ENCODE measurements around the gene SMARCA2. TPM values are rescaled to one million over a fixed set of nuclear protein-coding genes. Genes with fewer than 3 reads are reported as not detected.

SMARCA2 gene
- total RNA-seq, 4 donors from 2014 or later = 148 to 217 (median 196) TPM

DNA sequence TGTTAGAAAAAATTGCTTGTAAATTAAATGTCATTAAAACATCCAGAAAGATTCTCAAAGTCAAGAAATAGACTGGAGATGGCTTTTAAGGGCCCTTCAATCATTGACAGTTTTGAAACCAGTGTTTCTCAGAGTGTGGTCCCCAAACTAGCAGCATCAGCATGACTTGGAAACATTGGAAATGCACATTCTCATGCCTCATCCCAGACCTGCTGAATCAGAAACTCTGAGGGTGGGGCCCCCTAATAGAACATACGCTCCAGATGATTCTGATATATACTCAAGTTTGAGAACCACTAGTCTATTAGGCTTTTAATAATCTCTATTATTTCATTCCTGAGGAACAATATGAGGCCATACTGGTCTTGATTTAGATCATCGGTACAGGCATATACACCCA is 181.6 kb downstream of the SMARCA2 start:
- intact Hi-C loops (cut with DNase I) = no loop called here
- 94 to 98% methylated on average over 2 of the region's 2 CpGs for WGBS, 2 donors
- Histone ChIP-seq H3K27me3 (no peaks in the 10 kb centered on the region), H3K4me3 (replicated peaks in 1 of 3) (no peak overlapping the region), H3K27ac (no peak overlapping the region), H3K9me3 (no peaks in the 10 kb centered on the region), H3K4me1 (no peaks in the 10 kb centered on the region), H3K36me3 (peaks cover 0 to 4% of the 10 kb centered on the region in 2 donors)
- no peak for DNase-seq
- TF ChIP-seq POLR2A (IDR thresholded peaks at IDR 0.05) = no peak
- TF ChIP-seq, protein P1, sequence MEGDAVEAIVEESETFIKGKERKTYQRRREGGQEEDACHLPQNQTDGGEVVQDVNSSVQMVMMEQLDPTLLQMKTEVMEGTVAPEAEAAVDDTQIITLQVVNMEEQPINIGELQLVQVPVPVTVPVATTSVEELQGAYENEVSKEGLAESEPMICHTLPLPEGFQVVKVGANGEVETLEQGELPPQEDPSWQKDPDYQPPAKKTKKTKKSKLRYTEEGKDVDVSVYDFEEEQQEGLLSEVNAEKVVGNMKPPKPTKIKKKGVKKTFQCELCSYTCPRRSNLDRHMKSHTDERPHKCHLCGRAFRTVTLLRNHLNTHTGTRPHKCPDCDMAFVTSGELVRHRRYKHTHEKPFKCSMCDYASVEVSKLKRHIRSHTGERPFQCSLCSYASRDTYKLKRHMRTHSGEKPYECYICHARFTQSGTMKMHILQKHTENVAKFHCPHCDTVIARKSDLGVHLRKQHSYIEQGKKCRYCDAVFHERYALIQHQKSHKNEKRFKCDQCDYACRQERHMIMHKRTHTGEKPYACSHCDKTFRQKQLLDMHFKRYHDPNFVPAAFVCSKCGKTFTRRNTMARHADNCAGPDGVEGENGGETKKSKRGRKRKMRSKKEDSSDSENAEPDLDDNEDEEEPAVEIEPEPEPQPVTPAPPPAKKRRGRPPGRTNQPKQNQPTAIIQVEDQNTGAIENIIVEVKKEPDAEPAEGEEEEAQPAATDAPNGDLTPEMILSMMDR (IDR thresholded peaks at IDR 0.05) = no peak

DNA sequence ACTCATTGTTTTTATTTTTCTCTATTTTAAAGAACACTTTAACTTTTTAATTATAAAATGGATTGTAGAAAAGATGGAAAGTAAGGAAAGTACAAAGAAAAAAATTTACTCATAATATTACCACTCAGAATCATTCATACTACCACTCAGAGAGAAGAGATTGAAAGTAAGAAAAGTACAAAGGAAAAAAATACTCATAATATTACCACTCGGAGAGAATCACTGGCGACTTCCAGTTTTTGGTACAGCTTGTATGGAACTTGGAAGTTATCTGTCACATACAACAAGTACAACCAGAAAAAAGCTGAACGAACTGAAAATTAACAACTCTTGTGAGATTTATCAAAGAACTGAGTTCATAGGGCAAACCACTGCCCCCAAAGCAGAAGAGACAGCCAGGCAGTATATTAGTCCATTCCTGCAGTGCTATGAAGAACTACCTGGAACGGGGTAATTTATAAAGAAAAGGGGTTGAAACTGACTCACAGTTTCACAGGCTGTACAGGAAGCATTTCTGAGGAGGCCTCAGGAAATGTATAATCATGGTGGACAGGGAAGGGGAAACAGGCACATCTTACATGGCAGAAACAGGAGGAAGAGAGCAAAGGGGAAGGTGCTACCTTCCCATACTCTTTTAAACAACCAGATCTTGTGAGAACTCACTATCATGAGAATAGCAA is 183.9 kb downstream of the SMARCA2 start:
- Histone ChIP-seq H3K36me3 (no peaks in the 10 kb centered on the region), H3K27ac (no peak overlapping the region), H3K9me3 (no peaks in the 10 kb centered on the region), H3K4me3 (replicated peaks in 1 of 3) (no peak overlapping the region), H3K27me3 (no peaks in the 10 kb centered on the region), H3K4me1 (no peaks in the 10 kb centered on the region)
- no peak for DNase-seq
- 95 to 96% methylated on average over 4 of the region's 4 CpGs for WGBS, 2 donors
- TF ChIP-seq POLR2A (IDR thresholded peaks at IDR 0.05) = no peak
- TF ChIP-seq, protein P1 (IDR thresholded peaks at IDR 0.05) = no peak
- intact Hi-C loops (cut with DNase I) = no loop called here

DNA sequence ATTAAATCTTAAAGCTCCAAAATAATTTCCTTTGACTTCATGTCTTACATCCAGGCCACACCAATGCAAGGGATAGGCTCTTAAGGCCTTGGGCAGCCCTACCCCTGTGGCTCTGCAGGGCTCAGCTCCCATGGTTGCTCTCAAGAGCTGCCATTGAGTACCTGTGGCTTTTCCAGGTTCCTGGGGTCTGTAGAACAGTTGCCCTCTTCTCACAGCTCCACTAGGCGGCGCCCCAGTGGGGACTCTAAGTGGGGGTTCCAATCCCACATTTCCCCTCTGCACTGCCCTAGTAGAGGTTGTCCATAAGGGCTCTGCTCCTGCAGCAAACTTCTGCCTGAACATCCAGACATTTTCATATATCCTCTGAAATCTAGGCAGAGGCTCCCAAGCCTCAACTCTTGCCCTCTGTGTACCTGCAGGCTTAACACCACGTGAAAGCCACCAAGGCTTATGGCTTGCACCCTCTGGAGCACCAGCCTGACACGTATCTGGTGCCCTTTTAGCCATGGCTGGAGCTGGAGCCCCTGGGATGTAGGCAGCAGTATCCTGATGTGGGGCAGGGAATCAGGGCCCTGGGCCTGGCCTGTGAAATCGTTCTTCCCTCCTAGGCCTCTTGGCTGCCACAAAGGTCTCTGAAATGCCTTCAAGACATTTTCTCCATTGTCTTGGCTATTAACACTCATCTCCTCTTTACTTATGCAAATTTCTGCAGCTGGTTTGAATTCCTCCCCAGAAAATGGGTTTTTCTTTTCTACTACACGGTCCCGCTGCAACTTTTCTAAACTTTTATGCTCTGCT is 185.1 kb downstream of the SMARCA2 start:
- Histone ChIP-seq H3K9me3 (no peaks in the 10 kb centered on the region), H3K27me3 (no peaks in the 10 kb centered on the region), H3K4me3 (replicated peaks in 1 of 3) (no peak overlapping the region), H3K36me3 (no peaks in the 10 kb centered on the region), H3K27ac (no peak overlapping the region), H3K4me1 (no peaks in the 10 kb centered on the region)
- 89 to 95% methylated on average over 7 of the region's 7 CpGs for WGBS, 2 donors
- no peak for TF ChIP-seq POLR2A (IDR thresholded peaks at IDR 0.05)
- TF ChIP-seq, protein P1 (IDR thresholded peaks at IDR 0.05) = no peak
- intact Hi-C loops (cut with DNase I) = no loop called here
- no peak for DNase-seq

DNA sequence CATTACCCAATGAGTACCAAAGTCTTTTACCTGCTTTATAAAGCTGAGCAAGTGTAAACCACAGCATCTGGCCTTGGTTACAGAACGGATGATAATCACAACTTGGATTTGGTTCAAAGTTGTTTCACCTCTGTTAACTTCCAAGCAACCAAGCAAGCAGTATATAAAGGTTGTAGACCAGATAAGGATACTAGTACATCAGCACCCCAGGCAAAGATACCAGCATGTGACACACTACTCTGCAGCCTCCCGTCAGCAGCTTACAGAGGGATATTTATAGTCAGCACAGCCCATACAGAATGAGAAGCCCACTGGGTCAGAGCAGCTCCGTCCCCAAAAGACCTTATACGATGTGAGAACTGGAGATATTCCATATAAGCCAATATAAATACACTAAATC is 193.3 kb downstream of the SMARCA2 start:
- H3K4me1 ChIP-seq = no peaks in the 10 kb centered on the region
- WGBS, 2 donors = 89 to 90% methylated on average over 4 of the region's 4 CpGs
- H3K27me3 ChIP-seq = no peaks in the 10 kb centered on the region
- no peaks in the 10 kb centered on the region for H3K9me3 ChIP-seq
- DNase-seq = no peak
- no peak for TF ChIP-seq POLR2A (IDR thresholded peaks at IDR 0.05)
- TF ChIP-seq, protein P1 (IDR thresholded peaks at IDR 0.05) = no peak
- H3K36me3 ChIP-seq = no peaks in the 10 kb centered on the region
- H3K4me3 ChIP-seq (replicated peaks in 1 of 3) = no peak overlapping the region
- intact Hi-C loops (cut with DNase I) = no loop called here
- H3K27ac ChIP-seq = no peak overlapping the region

DNA sequence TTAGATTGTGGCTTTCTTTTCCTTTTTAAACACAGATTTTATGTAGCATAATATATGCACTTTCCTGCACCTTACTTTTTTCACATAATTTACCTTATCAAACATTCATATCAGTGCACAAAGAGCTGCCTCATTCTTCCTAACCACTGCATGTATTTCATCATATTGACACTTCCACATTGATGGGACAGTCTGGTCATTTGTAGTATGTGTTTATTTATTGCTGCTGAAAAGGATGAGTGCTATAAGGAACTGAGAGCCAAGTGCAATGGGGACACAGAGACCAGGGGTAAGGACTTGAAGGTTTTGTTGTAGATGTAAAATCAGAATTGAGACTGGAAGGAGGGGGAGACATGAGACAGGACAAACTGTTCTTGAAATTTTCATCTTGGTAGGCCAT is 193.8 kb downstream of the SMARCA2 start:
- DNase-seq = no peak
- Histone ChIP-seq H3K4me1 (no peaks in the 10 kb centered on the region), H3K27me3 (no peaks in the 10 kb centered on the region), H3K4me3 (replicated peaks in 1 of 3) (no peak overlapping the region), H3K9me3 (no peaks in the 10 kb centered on the region), H3K36me3 (no peaks in the 10 kb centered on the region), H3K27ac (no peak overlapping the region)
- intact Hi-C loops (cut with DNase I) = no loop called here
- TF ChIP-seq, protein P1 (IDR thresholded peaks at IDR 0.05) = no peak
- no peak for TF ChIP-seq POLR2A (IDR thresholded peaks at IDR 0.05)

Measured in thyroid gland (tissue), 4 donors.